Neural progenitor cell (in vitro differentiated cells): ENCODE data around the gene HMGA1.

Experiments
- EZH2 ChIP-seq: fragments of 200-600 bp; sonication (generic); IDR thresholded peaks from 2 replicates; pipeline ENCODE4 v1.6.1; 2017; ENCODE audit warnings: antibody characterized with exemption, mild to moderate bottlenecking, moderate library complexity
- EZH2phosphoT487 ChIP-seq: fragments of 200-600 bp; sonication (generic); IDR thresholded peaks from 2 replicates; pipeline ENCODE4 v1.6.1; 2017; ENCODE audit warnings: antibody characterized with exemption
- TF ChIP-seq, protein P1 (sequence below): fragments of 200-600 bp; sonication (generic); IDR thresholded peaks from 2 replicates; pipeline ENCODE4 v1.5.1; 2017; ENCODE audit warnings: antibody characterized with exemption, mild to moderate bottlenecking

DNA sequence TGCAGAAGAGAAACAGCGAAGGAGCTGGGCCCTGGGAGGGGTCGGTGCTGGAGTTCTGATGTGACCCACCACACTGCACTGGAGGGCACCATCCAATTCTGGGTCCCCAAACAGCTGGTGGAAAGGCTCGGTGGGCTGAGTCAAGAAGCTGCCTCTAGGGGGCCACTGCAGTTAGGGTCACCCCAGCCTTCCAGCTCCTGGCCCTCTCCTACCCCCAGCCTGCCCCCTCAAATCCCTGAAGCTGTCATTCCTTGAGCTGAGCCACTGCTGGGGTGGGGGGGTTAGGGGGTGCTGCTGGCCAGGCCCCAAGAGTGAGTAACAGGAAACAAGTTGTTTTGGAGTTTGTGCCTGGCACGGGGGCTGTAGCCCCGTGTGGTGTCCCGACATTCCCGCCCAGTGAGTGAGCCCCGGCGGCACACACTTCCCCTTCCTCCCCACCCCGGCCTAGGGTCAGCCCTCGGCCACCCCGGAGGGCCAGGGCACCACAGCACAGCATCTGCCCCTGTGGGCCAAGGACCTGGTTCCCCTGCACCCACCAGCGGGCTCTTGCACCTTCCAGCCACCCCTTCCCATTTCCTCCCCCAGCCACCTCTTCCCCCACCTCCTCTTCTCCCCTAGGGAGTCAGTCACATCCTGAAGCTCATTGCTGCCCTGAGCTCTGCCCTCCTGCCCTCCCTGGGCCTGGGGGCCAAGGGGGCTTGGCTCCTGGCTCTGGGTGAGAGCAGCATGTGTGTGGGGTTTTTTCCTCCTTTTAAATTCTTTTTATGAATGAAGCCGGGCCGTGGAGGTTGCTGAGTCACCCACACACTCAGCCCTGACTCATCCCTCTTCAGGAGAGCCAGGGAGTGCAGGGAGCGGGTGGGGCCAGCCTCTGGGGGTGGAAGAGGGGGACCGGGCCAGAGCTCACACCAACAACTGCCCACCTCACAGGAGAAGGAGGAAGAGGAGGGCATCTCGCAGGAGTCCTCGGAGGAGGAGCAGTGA lies 7.5 kb downstream of the HMGA1 start:
- TF ChIP-seq, protein P1, sequence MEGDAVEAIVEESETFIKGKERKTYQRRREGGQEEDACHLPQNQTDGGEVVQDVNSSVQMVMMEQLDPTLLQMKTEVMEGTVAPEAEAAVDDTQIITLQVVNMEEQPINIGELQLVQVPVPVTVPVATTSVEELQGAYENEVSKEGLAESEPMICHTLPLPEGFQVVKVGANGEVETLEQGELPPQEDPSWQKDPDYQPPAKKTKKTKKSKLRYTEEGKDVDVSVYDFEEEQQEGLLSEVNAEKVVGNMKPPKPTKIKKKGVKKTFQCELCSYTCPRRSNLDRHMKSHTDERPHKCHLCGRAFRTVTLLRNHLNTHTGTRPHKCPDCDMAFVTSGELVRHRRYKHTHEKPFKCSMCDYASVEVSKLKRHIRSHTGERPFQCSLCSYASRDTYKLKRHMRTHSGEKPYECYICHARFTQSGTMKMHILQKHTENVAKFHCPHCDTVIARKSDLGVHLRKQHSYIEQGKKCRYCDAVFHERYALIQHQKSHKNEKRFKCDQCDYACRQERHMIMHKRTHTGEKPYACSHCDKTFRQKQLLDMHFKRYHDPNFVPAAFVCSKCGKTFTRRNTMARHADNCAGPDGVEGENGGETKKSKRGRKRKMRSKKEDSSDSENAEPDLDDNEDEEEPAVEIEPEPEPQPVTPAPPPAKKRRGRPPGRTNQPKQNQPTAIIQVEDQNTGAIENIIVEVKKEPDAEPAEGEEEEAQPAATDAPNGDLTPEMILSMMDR: peak; percentile 50
- TF ChIP-seq EZH2 (no peak), EZH2phosphoT487 (no peak)
